ENCODE data around the gene ACTL7A. TPM values are rescaled to one million over a fixed set of nuclear protein-coding genes. Genes with fewer than 3 reads are reported as not detected.
"Not testable (repeated sequence)": the region's sequence is repeated elsewhere in the genome, so short reads cannot be mapped to it uniquely, and the experiment has no call there.

ACTL7A gene
- total and polyA plus RNA-seq, 2 donors (not counting 1 experiment from before 2014, with no cell fraction given), result not detected

- no CpG with 5 or more reads among the region's 2 CpGs for WGBS (ENCODE audit: insufficient coverage)
- Histone ChIP-seq H3K36me3 (replicated peaks in 1 of 2; ENCODE audit: control extremely low read depth in 1 of 2, control insufficient read depth in 1 of 2, extremely low read depth in 1 of 2, insufficient read depth in 2 of 2, low read length in 1 of 2) (peaks cover 8 to 79% of the 10 kb centered on the region in 2 experiments), H3K4me2 (replicated peaks; ENCODE audit: low read depth, low read length, poor library complexity, severe bottlenecking) (no peak overlapping the region), H3K4me1 (ENCODE audit: control insufficient read depth in 2 of 2, insufficient read depth in 2 of 2, low read length in 2 of 2) (no peaks in the 10 kb centered on the region), H3K27me3 (replicated peaks in 1 of 4; ENCODE audit: control extremely low read depth in 1 of 4, control insufficient read depth in 3 of 4, insufficient read depth in 4 of 4, low read length in 3 of 4) (no peaks in the 10 kb centered on the region), H3K79me2 (ENCODE audit: control insufficient read depth, insufficient read depth, low read length) (no peaks in the 10 kb centered on the region), H4K20me1 (ENCODE audit: control insufficient read depth, insufficient read depth, low read length, poor library complexity, severe bottlenecking) (no peaks in the 10 kb centered on the region), H3K9me3 (ENCODE audit: control extremely low read depth in 1 of 3, control insufficient read depth in 2 of 3, insufficient read depth in 1 of 3, low read length in 2 of 3) (no peaks in the 10 kb centered on the region), H2AFZ (ENCODE audit: insufficient read depth, low read depth, low read length, poor library complexity, severe bottlenecking) (no peak overlapping the region), H3K27ac (ENCODE audit: low read length in 2 of 2) (no peak overlapping the region), H3K9ac (ENCODE audit: low read length) (no peak overlapping the region), H3K4me3 (ENCODE audit: control extremely low read depth in 1 of 5, extremely low read depth in 1 of 5, insufficient read depth in 1 of 5, low read depth in 2 of 5, low read length in 4 of 5) (no peak overlapping the region)
- no peak overlapping the region for H3K27ac Mint-ChIP-seq
- ChIA-PET POLR2A (no interaction called here), CTCF (no interaction called here)
- no peaks in the 10 kb centered on the region for H3K4me1 Mint-ChIP-seq
- intact Hi-C loops (cut with micrococcal nuclease), result no loop called here
- ATAC-seq (ENCODE audit: low read depth), result no peak
- H3K9me3 Mint-ChIP-seq (ENCODE audit: insufficient read depth), result no peaks in the 10 kb centered on the region
- H3K4me3 Mint-ChIP-seq, result no peak overlapping the region
- TF ChIP-seq CTCF (IDR thresholded peaks at IDR 0.05), result no peak
- no peak for TF ChIP-seq EZH2 (IDR thresholded peaks at IDR 0.05; ENCODE audit: borderline replicate concordance, insufficient read depth, low read depth, low read length, poor library complexity, severe bottlenecking)
- DNase-seq, result no peak
- no peaks in the 10 kb centered on the region for H3K27me3 Mint-ChIP-seq
Observed at GRCh38 chr9:108897324-108898096, 35.4 kb downstream of the ACTL7A start.

DNA sequence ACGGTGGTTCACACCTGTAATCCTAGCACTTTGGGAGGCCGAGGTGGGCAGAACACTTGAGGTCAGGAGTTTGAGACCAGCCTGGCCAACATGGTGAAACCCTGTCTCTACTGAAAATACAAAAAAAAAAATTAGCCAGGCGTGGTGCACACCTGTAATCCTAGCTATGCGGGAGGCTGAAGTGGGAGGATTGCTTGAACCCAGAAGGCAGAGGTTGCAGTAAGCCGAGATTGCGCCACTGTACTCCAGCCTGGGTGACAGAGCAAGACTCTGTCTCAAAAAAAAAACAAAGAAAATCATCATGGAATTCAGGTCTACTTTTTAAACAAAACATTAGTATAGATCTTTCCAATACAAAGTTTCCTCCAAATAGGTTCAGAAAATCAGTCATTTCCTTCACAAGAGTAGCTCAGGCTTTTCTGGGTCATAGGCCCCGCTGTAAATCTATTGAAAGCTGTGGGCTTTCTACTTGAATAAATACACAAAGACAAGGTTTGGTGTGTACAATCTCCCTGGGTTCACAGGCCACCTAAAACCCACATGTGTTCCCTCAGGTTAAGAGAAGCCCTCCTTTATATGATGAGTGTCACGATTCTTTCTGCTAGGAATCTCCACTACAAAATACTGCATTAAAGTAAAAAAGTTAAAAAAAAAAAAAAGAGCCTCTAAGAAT is 37.1 kb downstream of the ACTL7A start:
- peaks cover 8 to 80% of the 10 kb centered on the region in 2 experiments for H3K36me3 ChIP-seq (replicated peaks in 1 of 2; ENCODE audit: control extremely low read depth in 1 of 2, control insufficient read depth in 1 of 2, extremely low read depth in 1 of 2, insufficient read depth in 2 of 2, low read length in 1 of 2)
- H3K27ac Mint-ChIP-seq; H3K27me3 ChIP-seq (replicated peaks in 1 of 4; ENCODE audit: control extremely low read depth in 1 of 4, control insufficient read depth in 3 of 4, insufficient read depth in 4 of 4, low read length in 3 of 4); DNase-seq; H4K20me1 ChIP-seq (ENCODE audit: control insufficient read depth, insufficient read depth, low read length, poor library complexity, severe bottlenecking); H3K9me3 Mint-ChIP-seq (ENCODE audit: insufficient read depth); H3K79me2 ChIP-seq (ENCODE audit: control insufficient read depth, insufficient read depth, low read length); H3K9me3 ChIP-seq (ENCODE audit: control extremely low read depth in 1 of 3, control insufficient read depth in 2 of 3, insufficient read depth in 1 of 3, low read length in 2 of 3); POLR2A ChIA-PET; H3K4me3 ChIP-seq (ENCODE audit: control extremely low read depth in 1 of 5, extremely low read depth in 1 of 5, insufficient read depth in 1 of 5, low read depth in 2 of 5, low read length in 4 of 5); H3K4me3 Mint-ChIP-seq; intact Hi-C loops (cut with micrococcal nuclease); H3K27me3 Mint-ChIP-seq; H3K4me1 ChIP-seq (ENCODE audit: control insufficient read depth in 2 of 2, insufficient read depth in 2 of 2, low read length in 2 of 2); H3K4me2 ChIP-seq (replicated peaks; ENCODE audit: low read depth, low read length, poor library complexity, severe bottlenecking); ATAC-seq (ENCODE audit: low read depth); H3K9ac ChIP-seq (ENCODE audit: low read length); H2AFZ ChIP-seq (ENCODE audit: insufficient read depth, low read depth, low read length, poor library complexity, severe bottlenecking); H3K27ac ChIP-seq (ENCODE audit: low read length in 2 of 2); CTCF ChIA-PET; H3K4me1 Mint-ChIP-seq: not testable (repeated sequence)
- WGBS (ENCODE audit: insufficient coverage), result 100% methylated on average over 3 of the region's 8 CpGs

Measured in B cell (primary cell).